ENCODE measurements around the gene NIM1K.

DNA sequence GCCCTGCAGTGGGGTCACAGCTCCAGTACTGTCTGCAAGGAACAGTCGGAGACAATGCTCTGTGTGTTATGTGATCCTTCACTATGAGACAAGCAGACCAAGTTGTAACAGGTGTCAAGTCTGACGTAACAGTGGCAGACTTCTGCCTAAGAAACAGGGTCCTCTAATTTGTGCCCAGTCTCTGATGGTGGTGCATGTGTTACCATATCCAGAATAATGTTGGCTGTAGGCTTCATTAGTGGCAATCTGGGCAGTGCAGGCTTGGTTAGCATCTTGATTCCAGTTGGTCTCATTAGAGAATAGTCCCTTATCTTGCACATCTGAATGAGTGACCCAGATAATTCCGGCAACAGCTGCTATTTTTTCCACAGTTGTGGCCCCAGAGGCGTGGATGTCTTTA lies 37.6 kb upstream of the NIM1K start:
- TF ChIP-seq EZH2 (IDR thresholded peaks at IDR 0.05; ENCODE audit: borderline replicate concordance, insufficient read depth, low read depth, low read length, poor library complexity, severe bottlenecking): no peak
- no peak for TF ChIP-seq CTCF (IDR thresholded peaks at IDR 0.05)
